DMS153 (cell line): ENCODE measurements around the gene MAN2B2.
"Not testable (repeated sequence)": the region's sequence is repeated elsewhere in the genome, so short reads cannot be mapped to it uniquely, and the experiment has no call there.

ENCODE experiments used
- DNase-seq: peaks from one replicate; lab custom pipeline; 2025; lab: John Stamatoyannopoulos, UW

MAN2B2 gene

GRCh38 chr4:6643141-6643847, 68.3 kb downstream of the MAN2B2 start:
- DNase-seq = no peak

- no peak for DNase-seq
These were observed 70.0 kb downstream of the MAN2B2 start for GRCh38 chr4:6644792-6645530.

GRCh38 chr4:6647169-6647568, 72.2 kb downstream of the MAN2B2 start:
- no peak for DNase-seq

- DNase-seq = no peak
These were observed 72.7 kb downstream of the MAN2B2 start for GRCh38 chr4:6647582-6648230.

GRCh38 chr4:6649216-6649615, 74.2 kb downstream of the MAN2B2 start:
- DNase-seq = no peak

- not testable (repeated sequence) for DNase-seq
These were observed 79.2 kb downstream of the MAN2B2 start for GRCh38 chr4:6654211-6654610.

GRCh38 chr4:6655291-6655690, 80.3 kb downstream of the MAN2B2 start:
- not testable (repeated sequence) for DNase-seq

GRCh38 chr4:6655924-6656323, 80.9 kb downstream of the MAN2B2 start:
- no peak for DNase-seq

GRCh38 chr4:6657242-6658208, 82.5 kb downstream of the MAN2B2 start:
- DNase-seq = no peak

GRCh38 chr4:6658209-6658595, 83.2 kb downstream of the MAN2B2 start:
- no peak for DNase-seq

GRCh38 chr4:6658597-6659075, 83.6 kb downstream of the MAN2B2 start:
- no peak for DNase-seq

GRCh38 chr4:6659897-6660296, 84.9 kb downstream of the MAN2B2 start:
- DNase-seq = no peak

GRCh38 chr4:6660430-6660829, 85.4 kb downstream of the MAN2B2 start:
- no peak for DNase-seq

- DNase-seq = no peak
These were observed 87.6 kb downstream of the MAN2B2 start for GRCh38 chr4:6662591-6662990.

- no peak for DNase-seq
These were observed 88.8 kb downstream of the MAN2B2 start for GRCh38 chr4:6663596-6664393.

GRCh38 chr4:6665320-6665654, 90.3 kb downstream of the MAN2B2 start:
- DNase-seq = no peak

- no peak for DNase-seq
These were observed 93.4 kb downstream of the MAN2B2 start for GRCh38 chr4:6668391-6668790.

- no peak for DNase-seq
These were observed 96.7 kb downstream of the MAN2B2 start for GRCh38 chr4:6671648-6672047.

GRCh38 chr4:6672131-6672530, 97.1 kb downstream of the MAN2B2 start:
- DNase-seq = no peak

- not testable (repeated sequence) for DNase-seq
These were observed 97.7 kb downstream of the MAN2B2 start for GRCh38 chr4:6672541-6673190.
